Epidermal melanocyte (primary cell): ENCODE measurements around the gene TRAF3.
"Not testable (repeated sequence)": the region's sequence is repeated elsewhere in the genome, so short reads cannot be mapped to it uniquely, and the experiment has no call there.

Source experiments
- DNase-seq: peaks from one replicate; pipeline ENCODE4 v3.0.0; 2011; ENCODE audit warnings: low spot score; ENCODE audit not compliant: insufficient read length

Gene TRAF3

GRCh38 chr14:102863381-102863780, 86.1 kb downstream of the TRAF3 start:
- no peak for DNase-seq

- DNase-seq = not testable (repeated sequence)
Observed at GRCh38 chr14:102865916-102866315, 88.7 kb downstream of the TRAF3 start.

- DNase-seq = no peak
Observed at GRCh38 chr14:102866982-102867761, 89.9 kb downstream of the TRAF3 start.

GRCh38 chr14:102867826-102868580, 90.8 kb downstream of the TRAF3 start:
- DNase-seq = no peak

GRCh38 chr14:102868956-102869547, 91.8 kb downstream of the TRAF3 start:
- DNase-seq = no peak

GRCh38 chr14:102870246-102870645, 93.0 kb downstream of the TRAF3 start:
- DNase-seq = no peak

- DNase-seq = no peak
Observed at GRCh38 chr14:102870994-102871831, 94.0 kb downstream of the TRAF3 start.

GRCh38 chr14:102872020-102872419, 94.8 kb downstream of the TRAF3 start:
- no peak for DNase-seq

GRCh38 chr14:102873131-102873530, 95.9 kb downstream of the TRAF3 start:
- DNase-seq = no peak

GRCh38 chr14:102873546-102874061, 96.4 kb downstream of the TRAF3 start:
- no peak for DNase-seq

GRCh38 chr14:102875652-102876051, 98.4 kb downstream of the TRAF3 start:
- no peak for DNase-seq

- DNase-seq = not testable (repeated sequence)
Observed at GRCh38 chr14:102877511-102877910, 100.3 kb downstream of the TRAF3 start.

GRCh38 chr14:102878174-102878969, 101.1 kb downstream of the TRAF3 start:
- DNase-seq = no peak

GRCh38 chr14:102878970-102879460, 101.8 kb downstream of the TRAF3 start:
- DNase-seq = no peak

- no peak for DNase-seq
Observed at GRCh38 chr14:102882226-102882906, 105.1 kb downstream of the TRAF3 start.

GRCh38 chr14:102883089-102883541, 105.9 kb downstream of the TRAF3 start:
- DNase-seq = no peak

GRCh38 chr14:102883554-102883953, 106.3 kb downstream of the TRAF3 start:
- no peak for DNase-seq

GRCh38 chr14:102885737-102886447, 108.6 kb downstream of the TRAF3 start:
- no peak for DNase-seq

GRCh38 chr14:102888748-102889147, 111.5 kb downstream of the TRAF3 start:
- DNase-seq = no peak
